ENCODE data around the gene MPP4.

MPP4 gene, protein sequence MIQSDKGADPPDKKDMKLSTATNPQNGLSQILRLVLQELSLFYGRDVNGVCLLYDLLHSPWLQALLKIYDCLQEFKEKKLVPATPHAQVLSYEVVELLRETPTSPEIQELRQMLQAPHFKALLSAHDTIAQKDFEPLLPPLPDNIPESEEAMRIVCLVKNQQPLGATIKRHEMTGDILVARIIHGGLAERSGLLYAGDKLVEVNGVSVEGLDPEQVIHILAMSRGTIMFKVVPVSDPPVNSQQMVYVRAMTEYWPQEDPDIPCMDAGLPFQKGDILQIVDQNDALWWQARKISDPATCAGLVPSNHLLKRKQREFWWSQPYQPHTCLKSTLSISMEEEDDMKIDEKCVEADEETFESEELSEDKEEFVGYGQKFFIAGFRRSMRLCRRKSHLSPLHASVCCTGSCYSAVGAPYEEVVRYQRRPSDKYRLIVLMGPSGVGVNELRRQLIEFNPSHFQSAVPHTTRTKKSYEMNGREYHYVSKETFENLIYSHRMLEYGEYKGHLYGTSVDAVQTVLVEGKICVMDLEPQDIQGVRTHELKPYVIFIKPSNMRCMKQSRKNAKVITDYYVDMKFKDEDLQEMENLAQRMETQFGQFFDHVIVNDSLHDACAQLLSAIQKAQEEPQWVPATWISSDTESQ

DNA sequence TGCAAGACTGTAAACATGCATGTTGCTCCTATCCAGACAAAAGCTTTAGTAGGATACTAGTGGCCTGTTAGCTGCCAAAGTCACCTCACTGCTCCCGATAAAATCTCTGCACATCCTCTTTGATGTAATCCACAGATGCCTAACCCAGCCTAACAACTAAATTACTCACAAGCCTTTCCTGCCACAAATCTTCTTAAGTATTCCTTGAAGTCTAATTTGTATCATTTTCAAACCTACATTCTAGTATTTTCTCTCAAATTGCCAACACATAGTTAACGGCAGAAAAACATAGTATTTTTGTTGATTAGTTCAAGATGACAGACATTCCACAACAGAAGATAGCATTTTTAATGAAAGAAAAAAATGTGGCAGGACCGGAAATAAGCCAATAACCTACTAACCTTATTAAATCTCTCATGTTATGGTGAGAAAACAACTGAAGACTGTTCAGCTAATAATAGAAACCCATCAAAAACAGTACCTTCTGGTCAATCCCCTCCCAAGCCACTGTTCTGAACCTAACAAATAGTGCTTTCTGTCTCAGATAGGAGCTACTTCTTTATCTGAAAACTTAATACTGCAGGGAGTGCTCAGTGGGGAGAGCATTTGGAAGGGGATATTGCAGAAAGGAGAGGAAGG lies at the start of gene MPP4:
Gene MPP4, minus strand, starts transcription at position 57 of the 639 bp plus-strand sequence. CDS start 4,690 bp downstream, outside the sequence.
- no peak for DNase-seq

DNA sequence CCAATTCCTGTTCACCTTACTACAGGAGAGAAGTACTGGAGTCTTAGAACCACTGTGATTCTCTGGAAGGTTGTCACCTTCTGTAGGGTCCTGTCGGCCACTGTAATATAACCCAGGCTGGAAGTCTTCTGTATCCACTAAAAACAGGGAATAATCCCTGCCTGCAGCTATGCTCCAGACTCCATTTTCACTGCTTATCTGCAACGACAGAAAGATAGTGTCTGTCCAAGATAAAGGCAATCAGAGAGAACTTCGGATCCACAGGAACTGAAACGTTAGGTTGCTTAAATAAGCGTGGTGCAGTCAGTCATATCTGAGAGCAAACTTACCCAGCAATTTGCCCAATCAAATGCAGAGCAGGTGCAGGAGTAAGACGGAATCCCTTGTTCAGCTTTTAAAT lies 48.1 kb upstream of the MPP4 start:
- DNase-seq, result no peak

DNA sequence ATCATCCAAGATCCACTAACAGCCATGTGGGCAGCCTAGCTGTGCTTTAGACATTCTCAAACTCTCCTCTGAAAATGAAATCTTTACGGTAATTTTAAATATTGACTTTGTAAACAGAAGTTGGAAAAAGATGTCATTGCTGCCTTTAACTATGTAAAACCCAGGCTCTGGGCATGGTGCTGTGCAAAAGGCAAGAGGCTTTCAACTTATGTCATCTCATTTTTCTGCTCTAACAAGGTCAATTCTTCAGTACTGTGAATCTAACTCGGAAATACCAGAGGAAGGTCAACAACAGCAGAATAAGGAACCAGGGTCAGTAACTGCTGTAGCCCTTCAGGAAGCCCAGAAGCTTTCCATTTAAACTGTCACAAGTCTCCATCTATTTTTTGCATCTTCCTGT lies 37.0 kb upstream of the MPP4 start:
- no peak for DNase-seq

DNA sequence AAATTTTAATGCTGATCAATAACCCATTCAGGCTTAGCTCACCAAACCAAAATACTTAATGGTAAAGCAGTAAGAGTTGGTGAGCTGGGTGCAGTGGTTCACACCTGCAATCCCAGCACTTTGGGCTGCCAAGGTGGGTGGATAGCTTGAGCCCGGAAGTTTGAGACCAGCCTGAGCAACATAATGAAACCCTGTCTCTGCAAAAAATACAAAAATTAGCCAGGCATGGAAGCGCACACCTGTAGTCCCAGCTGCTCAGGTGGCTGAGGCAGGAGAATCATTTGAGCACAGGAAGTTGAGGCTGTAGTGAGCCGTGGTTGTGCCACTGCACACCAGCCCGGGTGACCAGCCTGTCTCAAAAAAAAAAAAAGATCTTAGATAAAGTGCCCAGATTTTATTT lies 35.7 kb upstream of the MPP4 start:
- DNase-seq, result no peak

DNA sequence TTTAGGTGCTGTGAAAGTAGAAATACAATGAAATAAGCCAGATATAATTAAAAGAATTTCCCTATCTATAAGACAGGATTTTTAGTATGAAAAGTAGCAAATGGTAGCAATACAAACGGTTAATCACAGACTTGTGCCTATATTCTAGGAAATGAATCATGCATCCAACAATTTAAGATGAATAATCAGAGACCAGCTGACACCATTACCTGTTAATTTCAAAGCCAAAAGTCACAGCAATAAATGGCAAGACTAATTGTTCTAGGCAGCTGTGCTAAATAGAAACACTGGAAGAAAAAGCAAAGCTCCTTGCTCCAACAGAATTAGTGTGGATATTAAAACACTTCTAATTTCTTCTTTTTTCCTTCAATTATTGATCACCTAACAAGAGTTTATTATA lies 35.1 kb upstream of the MPP4 start:
- no peak for DNase-seq

DNA sequence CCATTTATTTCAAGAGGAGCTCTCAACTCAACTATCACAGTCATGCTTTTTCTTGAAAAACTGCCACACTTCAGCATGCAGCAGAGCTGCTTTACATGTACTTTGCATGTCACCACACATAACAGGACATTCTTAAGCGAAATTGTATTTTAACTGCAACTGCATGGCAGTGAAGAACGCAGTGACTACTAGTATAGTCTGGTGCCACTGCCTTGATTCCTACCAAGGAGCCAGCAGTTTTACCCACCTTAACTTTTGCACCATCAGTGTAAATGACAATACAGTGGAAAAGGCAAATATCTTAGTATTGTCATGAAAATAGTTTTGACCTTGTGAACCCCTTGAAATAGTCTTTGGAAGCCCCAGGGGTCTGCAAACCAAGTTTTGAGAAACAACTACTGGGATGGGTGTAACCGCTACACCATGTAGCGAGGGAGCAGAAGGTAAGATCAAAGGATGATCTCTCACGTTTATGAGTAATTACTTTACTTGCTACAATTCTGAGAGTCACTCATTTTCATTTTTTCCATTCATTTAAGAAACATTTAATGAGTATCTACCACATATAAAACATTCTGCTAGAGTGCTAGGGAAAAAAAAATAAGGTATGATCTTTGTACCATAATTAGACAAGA lies 32.3 kb upstream of the MPP4 start:
- DNase-seq, result no peak

DNA sequence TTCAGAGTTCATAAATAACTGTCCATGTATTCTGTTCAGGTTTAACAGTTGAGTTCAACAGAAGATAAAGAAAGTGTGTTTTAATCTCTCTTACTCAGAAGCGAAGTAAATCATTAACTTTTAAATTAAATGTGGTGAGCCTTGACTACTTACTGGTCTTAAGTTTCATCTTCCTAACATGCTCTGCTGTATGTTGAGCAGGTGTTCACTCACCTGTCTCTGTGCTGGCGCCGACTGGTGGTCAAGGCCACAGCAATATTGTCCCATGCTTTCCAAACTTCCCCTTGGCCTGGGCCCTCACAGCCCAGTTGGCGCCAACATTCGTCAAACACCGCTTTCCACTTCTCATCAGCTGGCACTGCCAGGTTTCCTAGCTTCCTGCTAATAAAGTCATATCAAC lies 17.0 kb upstream of the MPP4 start:
- no peak for DNase-seq

DNA sequence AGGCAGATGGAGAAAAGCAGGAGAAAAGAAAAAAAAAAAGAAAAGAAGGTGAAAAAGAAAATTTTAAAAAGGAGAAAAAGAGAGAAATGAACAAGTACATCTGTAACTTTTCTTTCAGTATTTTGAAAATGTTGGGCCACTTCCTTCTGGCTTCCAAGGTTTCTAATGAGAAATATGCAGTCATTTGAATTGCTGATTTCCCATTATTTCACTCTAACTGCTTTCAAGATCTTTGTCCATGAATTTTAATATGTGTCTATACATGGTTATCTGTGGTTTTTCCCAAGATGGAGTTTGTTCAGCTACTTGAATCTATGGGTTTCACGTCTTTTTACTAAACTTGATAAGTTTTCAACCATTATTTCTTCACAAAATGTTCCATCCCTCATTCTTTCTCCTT lies 14.3 kb upstream of the MPP4 start:
- no peak for DNase-seq

DNA sequence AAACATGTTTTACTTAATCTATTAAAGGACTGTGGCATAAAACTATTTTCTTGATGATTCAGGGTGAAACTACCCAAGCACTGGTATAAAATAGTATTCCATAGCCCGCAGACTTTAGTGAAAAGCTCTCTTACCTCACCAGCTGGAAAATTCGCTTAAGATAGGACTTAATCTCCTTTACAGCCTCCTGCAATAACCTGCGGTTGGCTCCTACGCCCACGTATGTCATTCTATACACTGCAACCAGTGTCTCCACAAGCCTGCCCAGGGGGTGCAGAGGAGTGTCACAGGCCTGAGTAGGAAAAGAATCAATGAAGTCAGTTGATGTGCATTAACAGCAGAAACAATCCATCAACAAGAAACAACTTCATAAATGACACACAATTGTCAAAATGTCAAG lies 11.3 kb upstream of the MPP4 start:
- DNase-seq, result no peak

DNA sequence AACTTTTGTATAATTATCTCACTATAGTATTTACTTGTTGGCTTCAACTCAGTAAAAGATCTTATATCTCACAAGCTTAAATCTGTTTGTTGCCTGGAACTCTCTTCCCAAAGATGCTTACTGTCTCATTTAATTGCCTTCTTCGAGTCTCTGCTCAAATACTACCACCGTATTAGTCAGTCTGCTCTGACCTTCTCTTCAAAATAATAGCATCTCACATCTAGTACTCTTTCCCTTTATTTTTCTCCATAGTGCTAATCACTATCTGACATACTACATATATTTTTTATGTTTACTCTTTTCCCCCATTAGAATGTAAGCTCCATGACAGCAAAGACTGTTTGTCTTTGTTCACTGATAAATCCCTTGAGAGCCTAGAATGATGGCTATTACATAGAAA lies 10.6 kb upstream of the MPP4 start:
- DNase-seq, result no peak

DNA sequence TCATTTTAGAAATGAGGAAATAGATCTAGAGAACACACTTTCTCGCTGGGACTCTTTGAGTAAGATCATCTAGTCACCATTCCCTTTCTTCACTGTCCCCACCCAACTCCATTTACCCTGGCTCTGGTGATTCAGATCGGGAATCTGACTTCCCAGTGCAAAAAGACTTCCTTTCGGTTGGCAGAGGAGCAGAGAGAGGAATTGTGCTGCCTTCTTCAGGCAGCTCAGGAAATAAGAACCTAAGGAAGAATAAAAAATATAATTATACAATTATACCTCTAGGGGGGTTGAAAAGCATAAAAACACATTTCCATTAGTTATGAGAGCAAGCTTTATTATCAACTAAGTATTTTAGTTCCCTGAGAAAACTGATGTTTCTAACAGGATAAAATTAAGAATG lies 9.3 kb upstream of the MPP4 start:
- DNase-seq, result no peak

DNA sequence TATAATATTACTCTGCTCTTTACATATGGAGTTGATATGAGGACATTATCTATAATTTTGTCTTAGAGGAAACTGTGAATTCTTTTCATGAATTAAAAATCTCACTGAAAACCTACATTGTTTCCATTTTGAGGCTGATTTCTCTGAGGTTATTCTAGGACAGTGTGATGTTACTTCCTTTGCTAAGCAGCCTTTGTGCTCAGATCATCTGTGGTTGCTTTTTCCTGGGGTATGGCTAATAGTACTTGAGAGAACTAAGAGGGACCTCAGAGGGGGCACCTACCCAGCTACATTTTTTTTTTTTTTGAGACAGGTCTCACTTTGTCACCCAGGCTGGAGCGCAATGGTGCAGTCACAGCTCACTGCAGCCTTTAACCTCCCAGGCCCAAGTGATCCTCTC lies 8.7 kb upstream of the MPP4 start:
- DNase-seq, result no peak

DNA sequence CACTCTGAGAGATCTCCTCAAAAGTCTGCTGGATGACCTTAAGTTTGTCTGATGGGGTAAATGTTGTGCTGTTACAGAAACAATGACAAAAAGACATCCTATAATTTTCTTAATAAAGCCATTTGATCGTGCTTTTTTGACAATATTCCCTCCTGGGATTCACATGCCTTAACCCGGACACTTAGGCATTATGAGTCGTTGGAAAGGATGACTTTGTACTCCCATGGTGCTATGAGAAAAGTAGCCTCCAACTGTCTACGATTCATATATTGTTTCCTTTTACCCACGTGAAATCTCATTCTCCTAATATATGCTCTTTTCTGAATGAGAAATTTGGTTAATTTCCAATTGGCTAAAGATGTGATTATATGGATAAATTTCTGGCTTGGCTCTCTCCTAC lies 6.1 kb upstream of the MPP4 start:
- DNase-seq, result no peak

DNA sequence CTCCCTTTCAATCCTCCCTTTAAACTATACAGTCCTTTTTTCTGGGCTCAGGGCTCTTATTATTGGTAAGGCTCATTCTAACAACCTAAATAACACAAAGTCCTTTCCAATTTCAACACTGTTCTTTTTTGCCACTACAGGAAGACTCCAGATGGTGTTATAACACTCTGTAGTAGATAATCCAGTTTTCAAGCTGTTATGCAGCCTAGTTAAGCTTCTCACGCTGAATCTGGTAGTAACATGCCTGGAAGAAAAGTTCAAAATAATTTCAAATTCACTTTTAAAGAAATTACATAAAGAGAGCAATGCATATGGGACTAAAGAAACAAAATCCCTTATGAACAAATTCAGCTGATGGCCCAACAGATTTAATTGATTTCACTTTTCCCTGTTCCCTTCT lies 3.2 kb upstream of the MPP4 start:
- DNase-seq, result no peak

DNA sequence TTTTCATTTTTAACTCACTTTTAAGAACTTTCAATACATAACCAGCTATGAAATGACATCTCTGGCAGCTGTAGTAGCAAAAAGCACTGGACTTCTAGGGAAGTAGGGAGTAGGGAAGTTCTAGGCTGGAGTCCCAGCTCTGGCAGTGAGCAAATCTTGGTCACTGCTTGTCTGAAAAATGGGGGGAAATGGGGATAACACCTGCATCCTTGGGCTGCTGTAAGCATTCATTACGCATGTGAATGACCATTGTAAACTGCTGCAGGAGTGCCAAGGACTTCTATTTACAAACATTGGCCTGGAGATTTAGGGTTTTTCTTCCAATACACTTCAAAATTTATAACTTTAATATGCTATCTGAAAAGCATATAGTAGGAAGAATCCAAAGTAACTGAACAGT lies 972 bp upstream of the MPP4 start:
- no peak for DNase-seq

DNA sequence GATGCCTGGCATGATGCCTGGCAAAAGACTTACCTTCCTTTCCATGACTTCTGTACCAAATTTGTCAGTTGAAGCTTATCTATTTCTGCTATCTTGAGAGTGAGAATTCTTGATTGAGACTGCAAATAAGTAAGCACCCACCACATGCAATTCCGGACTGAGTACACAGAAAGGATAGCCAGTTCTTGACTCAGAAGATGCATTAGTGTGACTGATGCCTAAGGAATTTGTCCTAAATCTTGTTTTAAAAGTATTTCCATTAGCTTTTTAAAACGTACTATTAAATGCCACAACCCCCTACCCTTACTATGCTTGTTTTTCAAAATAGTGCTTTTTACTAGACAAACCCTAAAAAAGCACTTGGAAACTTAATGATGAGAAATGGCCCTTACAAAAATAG lies 545 bp downstream of the MPP4 start:
- no peak for DNase-seq

DNA sequence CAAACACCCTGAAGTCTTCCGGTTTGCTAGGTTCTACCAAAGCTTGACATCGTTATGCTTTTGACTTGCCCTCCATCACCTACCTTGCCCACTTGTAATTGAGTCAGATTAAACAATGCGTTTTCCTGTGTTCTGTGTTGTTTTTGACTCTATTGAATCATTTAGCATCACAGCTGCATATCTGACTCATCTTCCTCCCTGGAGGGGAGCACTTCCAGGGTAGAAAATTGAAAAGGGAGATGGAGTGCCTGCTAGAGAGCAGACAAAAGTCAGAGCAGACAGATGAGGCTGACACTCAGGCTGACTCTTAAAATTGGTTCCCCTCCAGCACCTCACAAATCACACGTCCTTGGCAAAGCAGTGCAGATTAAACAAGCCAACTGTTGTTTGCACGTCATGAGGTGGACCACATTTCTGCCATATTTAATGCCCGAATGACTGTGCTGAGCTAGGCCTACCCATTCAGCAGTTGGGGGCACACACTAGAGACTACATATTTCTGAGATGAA lies 2.2 kb downstream of the MPP4 start:
- no peak for DNase-seq

DNA sequence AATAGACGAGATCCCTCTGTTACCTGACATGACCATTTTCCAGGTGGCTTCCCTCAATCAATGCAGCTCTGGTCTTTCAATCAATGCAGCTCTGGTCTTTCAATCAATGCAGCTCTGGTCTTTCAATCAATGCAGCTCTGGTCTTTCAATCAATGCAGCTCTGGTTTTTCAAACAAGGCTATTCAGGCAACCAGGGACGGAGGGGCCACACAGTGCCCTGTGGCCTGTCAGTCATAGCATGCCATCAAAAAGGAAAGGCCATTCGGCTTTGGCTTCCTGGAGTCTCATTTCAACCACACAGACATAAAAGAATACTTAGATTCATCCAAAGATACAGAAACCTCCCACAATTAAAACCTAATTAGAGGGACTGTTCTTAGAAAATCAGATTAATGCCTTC lies 13.3 kb downstream of the MPP4 start:
- DNase-seq, result no peak

DNA sequence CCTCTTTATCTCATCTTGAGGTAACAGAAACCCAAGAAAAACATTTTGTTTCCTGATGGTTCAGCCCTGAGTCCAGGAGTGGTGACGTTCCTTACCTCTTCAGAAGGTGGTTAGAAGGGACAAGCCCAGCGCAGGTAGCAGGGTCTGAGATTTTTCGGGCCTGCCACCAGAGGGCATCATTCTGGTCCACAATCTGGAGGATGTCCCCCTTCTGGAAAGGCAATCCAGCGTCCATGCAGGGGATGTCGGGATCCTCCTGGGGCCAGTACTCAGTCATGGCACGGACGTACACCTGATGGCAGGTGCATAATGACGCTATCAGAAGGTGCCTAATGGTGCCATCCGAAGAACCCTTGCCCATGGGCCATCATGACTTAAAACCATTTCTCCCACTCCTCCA lies 17.7 kb downstream of the MPP4 start:
- DNase-seq, result no peak

DNA sequence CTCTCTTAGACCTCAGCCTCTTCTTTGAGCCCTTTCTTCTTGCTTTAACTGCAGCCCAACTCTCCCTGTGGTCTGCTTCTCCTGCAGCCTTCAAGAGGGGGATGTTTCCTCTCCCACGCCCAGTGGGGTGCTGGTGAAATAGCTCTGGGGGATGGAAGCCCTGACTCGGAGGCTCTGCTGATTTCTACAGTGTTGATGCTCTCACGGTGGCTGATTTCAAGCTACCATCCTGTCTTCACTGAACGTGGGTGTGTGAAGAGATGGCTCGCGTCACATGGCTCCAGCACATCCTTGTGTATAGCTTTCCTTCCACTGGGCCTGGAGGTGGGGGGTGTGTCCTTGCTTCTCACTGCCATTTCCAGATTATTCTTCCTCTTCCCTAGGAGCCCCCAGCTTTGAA lies 20.0 kb downstream of the MPP4 start:
- DNase-seq, result no peak

DNA sequence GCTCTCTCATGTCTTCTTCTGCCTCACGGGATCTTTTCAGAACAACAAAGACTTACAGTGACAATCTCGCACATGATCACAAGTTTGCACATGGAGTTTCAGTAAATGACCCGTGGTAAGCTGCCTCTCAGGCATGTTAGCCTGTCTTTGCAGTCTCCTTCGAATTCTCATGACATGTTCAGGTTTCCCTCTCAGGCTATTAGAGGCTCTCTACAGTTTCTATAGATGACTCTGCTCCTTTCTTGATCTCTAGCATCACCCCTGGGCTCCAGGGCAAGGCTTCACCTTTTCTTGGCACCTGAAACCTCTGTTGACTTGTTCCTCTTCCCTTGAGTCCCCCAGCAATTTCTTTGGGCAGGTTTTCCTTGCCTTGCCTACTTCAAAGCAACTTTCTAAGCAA lies 23.0 kb downstream of the MPP4 start:
- DNase-seq, result no peak

DNA sequence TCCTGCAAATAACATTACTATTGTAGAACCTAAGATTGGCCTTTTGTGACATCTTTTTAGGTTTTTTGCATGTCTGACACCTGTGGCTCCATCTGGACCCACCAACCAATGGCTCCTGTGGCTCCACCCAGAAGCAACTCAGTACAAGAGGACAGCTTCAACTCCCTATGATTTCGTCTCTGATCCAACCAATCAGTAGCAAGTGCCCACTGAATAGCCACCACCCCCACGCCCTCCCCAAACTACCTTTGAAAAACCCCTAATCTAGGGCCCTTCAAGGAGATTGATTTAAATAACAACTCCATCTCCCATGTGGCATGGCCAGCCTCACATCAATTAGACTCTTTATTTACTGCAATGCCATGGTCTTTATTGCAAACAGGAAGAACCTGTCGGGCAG lies 23.6 kb downstream of the MPP4 start:
- DNase-seq, result no peak

DNA sequence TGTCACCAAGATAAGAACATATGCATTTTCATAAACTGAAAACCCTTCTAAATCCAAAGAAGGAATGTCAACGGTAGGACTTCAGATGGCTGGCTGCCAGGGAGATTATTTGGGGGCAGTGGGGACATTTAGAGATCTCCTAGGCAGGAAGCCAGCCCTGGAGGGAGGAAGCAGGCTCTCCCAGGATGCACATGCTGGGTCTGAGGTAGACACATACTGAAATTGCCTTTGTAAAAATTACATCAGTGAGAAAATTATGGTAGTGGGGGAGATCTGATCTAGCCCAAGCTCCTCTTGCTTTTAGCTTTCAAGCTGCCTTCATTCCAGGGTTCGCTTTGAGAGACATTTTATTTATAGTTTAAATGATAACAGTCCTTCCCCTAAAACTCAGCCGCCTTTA lies 24.1 kb downstream of the MPP4 start:
- no peak for DNase-seq

DNA sequence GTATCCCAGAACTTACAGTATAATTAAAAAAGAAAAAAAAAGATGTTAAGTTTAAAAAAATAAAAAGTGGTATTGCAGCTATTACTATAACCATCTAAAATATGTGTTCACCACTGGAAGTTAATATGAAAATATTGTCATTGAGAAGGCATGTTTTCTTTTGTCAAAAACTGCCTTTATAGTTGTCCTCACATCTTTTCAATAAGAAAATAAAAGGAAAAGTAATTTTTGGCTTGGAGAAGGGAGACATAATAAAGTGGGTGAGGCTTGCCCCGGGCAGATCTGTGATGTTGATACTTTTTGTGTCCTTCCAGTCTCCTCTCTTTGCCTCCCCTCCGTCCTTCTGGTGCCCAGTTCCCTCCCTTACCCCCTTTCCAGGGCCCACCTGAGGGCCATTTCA lies 24.9 kb downstream of the MPP4 start:
- DNase-seq, result no peak

Data from AML-193 (cell line).